Measurements from ENCODE around the gene PTMA.
"Not testable (repeated sequence)": the region's sequence is repeated elsewhere in the genome, so short reads cannot be mapped to it uniquely, and the experiment has no call there.

Gene PTMA

GRCh38 chr2:231709981-231710798 lies 1.9 kb downstream of the PTMA start:
- Histone ChIP-seq H3K4me3 (peak overlapping the region; percentile 98), H3K9ac (ENCODE audit: insufficient read length) (peak overlapping the region; percentile 98), H3K36me3 (ENCODE audit: insufficient read depth, low read length) (peaks cover 47% of the 10 kb centered on the region), H3K27ac (peak overlapping the region; percentile 94), H3K9me3 (ENCODE audit: low read depth, low read length) (0 out of 2 replicates have a peak, but pooled peaks cover 3% of the 10 kb centered on the region)
- TF ChIP-seq EZH2 (IDR thresholded peaks at IDR 0.05), result no peak
- TF ChIP-seq FOXP2 (optimal IDR thresholded peaks at IDR 0.05; ENCODE audit: control extremely low read depth, extremely low read length, insufficient read depth), result peak; percentile 22
- peak; percentile 47; the same call in 1 of the 2 replicates for TF ChIP-seq POLR2AphosphoS5 (IDR thresholded peaks at IDR 0.05; ENCODE audit: borderline replicate concordance, low read depth, low read length)
- DNase-seq (ENCODE audit: low read depth, low spot score), result no peak

DNA sequence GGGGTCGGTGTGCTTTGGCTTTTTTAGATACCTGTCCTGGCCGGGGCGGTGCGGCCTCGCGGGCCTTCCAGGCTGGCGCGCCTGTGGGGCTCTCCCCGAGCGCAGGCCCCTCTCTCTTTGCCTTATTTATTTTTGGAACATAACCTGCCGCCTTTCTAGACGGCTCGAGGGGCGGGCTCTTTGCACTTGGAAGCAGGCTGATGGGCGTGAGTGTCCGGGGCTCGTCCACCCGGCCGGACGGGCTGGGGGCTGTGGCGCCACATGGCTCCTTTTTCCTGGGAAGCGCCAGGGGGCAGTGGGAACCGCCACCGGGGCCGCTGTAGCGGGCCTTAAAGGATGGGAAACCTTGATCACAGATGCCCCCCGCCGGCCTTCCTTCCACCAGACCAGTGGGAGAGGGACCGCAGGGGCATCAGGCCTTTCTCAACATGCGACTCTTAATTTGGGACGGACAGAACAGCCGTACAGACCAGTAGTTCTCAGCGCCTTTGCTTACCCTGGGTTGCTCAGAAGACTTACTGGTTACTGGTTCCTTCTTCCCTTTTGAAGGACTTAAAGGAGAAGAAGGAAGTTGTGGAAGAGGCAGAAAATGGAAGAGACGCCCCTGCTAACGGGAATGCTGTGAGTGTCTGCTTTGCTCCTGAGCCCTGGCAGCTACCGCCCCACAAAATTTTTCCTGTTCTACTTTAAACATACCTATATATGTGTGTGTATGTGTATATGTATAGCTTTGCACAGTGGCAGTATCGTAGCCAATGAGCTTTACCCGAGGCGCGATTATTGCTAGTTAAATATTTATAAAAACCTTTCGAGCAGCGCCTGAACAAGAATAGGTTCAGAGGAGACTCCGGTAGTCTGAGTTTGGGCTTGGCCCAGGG lies 2.7 kb downstream of the PTMA start:
- Histone ChIP-seq H3K9ac (ENCODE audit: insufficient read length) (peak overlapping the region; percentile 98), H3K27ac (peak overlapping the region; percentile 81), H3K36me3 (ENCODE audit: insufficient read depth, low read length) (peaks cover 47% of the 10 kb centered on the region), H3K9me3 (ENCODE audit: low read depth, low read length) (0 out of 2 replicates have a peak, but pooled peaks cover 2% of the 10 kb centered on the region), H3K4me3 (peak overlapping the region; percentile 98)
- TF ChIP-seq EZH2 (IDR thresholded peaks at IDR 0.05), result no peak
- TF ChIP-seq POLR2AphosphoS5 (IDR thresholded peaks at IDR 0.05; ENCODE audit: borderline replicate concordance, low read depth, low read length), result no peak
- TF ChIP-seq FOXP2 (optimal IDR thresholded peaks at IDR 0.05; ENCODE audit: control extremely low read depth, extremely low read length, insufficient read depth), result no peak
- DNase-seq (ENCODE audit: low read depth, low spot score), result no peak

- H3K9ac ChIP-seq (ENCODE audit: insufficient read length), result peak overlapping the region; percentile 98
- H3K9me3 ChIP-seq (ENCODE audit: low read depth, low read length), result no peaks in the 10 kb centered on the region
- TF ChIP-seq POLR2AphosphoS5 (IDR thresholded peaks at IDR 0.05; ENCODE audit: borderline replicate concordance, low read depth, low read length) (no peak; the same call in none of the 2 replicates), FOXP2 (optimal IDR thresholded peaks at IDR 0.05; ENCODE audit: control extremely low read depth, extremely low read length, insufficient read depth) (no peak), EZH2 (IDR thresholded peaks at IDR 0.05) (no peak)
- DNase-seq (ENCODE audit: low read depth, low spot score), result no peak
- H3K36me3 ChIP-seq (ENCODE audit: insufficient read depth, low read length), result peaks cover 47% of the 10 kb centered on the region
- peak overlapping the region; percentile 81 for H3K27ac ChIP-seq
- H3K4me3 ChIP-seq, result peak overlapping the region; percentile 98
These were observed 3.5 kb downstream of the PTMA start for GRCh38 chr2:231711677-231712450.

- Histone ChIP-seq H3K36me3 (ENCODE audit: insufficient read depth, low read length) (peaks cover 47% of the 10 kb centered on the region), H3K27ac (peak overlapping the region; percentile 81), H3K4me3 (peak overlapping the region; percentile 98; the same call in 1 of the 2 replicates)
- not testable (repeated sequence) for DNase-seq (ENCODE audit: low read depth, low spot score); H3K9ac ChIP-seq (ENCODE audit: insufficient read length); H3K9me3 ChIP-seq (ENCODE audit: low read depth, low read length)
These were observed 4.2 kb downstream of the PTMA start for GRCh38 chr2:231712451-231713021.

- Histone ChIP-seq H3K36me3 (ENCODE audit: insufficient read depth, low read length) (peaks cover 47% of the 10 kb centered on the region), H3K27ac (peak overlapping the region; percentile 77; the same call in 1 of the 2 replicates)
- not testable (repeated sequence) for H3K4me3 ChIP-seq; H3K9me3 ChIP-seq (ENCODE audit: low read depth, low read length); H3K9ac ChIP-seq (ENCODE audit: insufficient read length); DNase-seq (ENCODE audit: low read depth, low spot score)
These were observed 5.0 kb downstream of the PTMA start for GRCh38 chr2:231713406-231713729.

DNA sequence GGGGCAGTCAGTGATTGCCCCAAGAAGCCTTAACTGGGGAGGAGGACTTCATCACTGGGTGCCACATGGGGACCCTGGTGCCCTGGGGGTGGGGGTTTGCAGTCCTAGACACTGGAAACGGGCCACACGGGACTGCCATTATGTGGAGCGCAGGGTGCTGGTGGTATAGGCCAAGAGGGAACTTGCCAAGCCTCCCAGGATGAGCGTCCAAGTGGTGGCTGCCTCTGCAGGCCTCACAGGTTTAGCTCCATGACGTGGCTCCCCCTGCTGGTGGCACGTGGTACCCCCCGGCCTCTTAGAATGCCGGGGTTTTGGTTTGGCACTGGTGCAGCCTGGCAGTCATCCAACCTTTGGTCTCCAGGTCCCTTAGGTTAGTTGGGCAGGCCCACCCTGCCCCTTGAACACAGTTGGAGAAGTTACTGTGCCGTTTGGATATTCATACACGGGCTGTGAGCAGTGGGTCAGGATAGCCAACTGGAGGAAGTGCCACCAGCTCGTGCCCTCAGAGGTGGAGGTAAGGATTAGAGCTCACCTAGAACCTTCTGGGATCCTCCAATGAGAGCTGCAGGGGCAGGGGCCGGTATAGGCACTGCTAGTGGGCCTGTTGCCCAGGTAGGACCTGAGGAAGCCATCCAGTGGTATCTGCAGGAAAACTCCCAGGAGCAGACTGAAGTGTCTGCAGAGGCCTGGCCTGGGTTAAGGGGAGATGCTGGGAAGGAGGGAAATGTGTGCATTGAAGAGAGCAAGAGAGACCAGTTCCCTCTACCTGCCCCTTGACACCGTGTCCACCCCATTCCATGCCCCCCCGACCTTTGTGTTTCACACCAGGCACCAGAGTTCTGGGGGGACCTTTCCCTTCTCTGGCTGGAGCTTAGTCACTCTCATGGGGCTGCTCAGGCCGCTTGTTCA lies 5.7 kb downstream of the PTMA start:
- peak; percentile 58 for DNase-seq (ENCODE audit: low read depth, low spot score)
- H3K27ac ChIP-seq, result peak overlapping the region; percentile 89
- H3K9ac ChIP-seq (ENCODE audit: insufficient read length), result no peak overlapping the region
- no peak overlapping the region for H3K4me3 ChIP-seq
- H3K36me3 ChIP-seq (ENCODE audit: insufficient read depth, low read length), result peaks cover 45% of the 10 kb centered on the region
- no peaks in the 10 kb centered on the region for H3K9me3 ChIP-seq (ENCODE audit: low read depth, low read length)
- TF ChIP-seq POLR2AphosphoS5 (IDR thresholded peaks at IDR 0.05; ENCODE audit: borderline replicate concordance, low read depth, low read length) (peak; percentile 22), FOXP2 (optimal IDR thresholded peaks at IDR 0.05; ENCODE audit: control extremely low read depth, extremely low read length, insufficient read depth) (no peak)
